Activated CD4-positive, alpha-beta memory T cell treated with anti-CD3 and anti-CD28 coated beads, Interleukin-2, amount 10 ng/mL, durations not matched to agents 7 days and 5 days (primary cell): ENCODE data around the gene CENPP. TPM values are rescaled to one million over a fixed set of nuclear protein-coding genes. Genes with fewer than 3 reads are reported as not detected.

Source experiments
- CTCF ChIA-PET: fragments of 350-600 bp; sonication (Branson Sonifier 250); formaldehyde crosslinking; loops from one replicate; lab custom pipeline; 2021; ENCODE audit warnings: antibody characterized with exemption, inconsistent platforms; lab: Charles Lee
- POLR2A ChIA-PET: fragments of 350-600 bp; sonication (Branson Sonifier 250); formaldehyde crosslinking; loops from one replicate; lab custom pipeline; 2021; ENCODE audit warnings: antibody characterized with exemption; lab: Charles Lee
- DNase-seq: peaks from one replicate; pipeline ENCODE4 v3.0.0-alpha.2; 2020
- H3K27ac Mint-ChIP-seq: one replicate; pipeline ENCODE4 v1.8.0; 2021; ENCODE audit warnings: mild to moderate bottlenecking, mixed read lengths
- H3K27me3 Mint-ChIP-seq: one replicate; pipeline ENCODE4 v1.8.0; 2021; ENCODE audit warnings: mixed read lengths
- H3K36me3 Mint-ChIP-seq: one replicate; pipeline ENCODE4 v1.8.0; 2021; ENCODE audit warnings: low read depth, mixed read lengths
- H3K4me1 Mint-ChIP-seq: one replicate; pipeline ENCODE4 v1.8.0; 2021; ENCODE audit warnings: mixed read lengths
- H3K4me3 Mint-ChIP-seq: one replicate; pipeline ENCODE4 v1.8.0; 2021; ENCODE audit warnings: mild to moderate bottlenecking, mixed read lengths
- H3K9me3 Mint-ChIP-seq: one replicate; pipeline ENCODE4 v1.8.0; 2021; ENCODE audit warnings: mixed read lengths
- total RNA-seq, 2 experiments: library from RNA; stranded (reverse); gene quantifications; one replicate each; pipeline ENCODE4 v1.2.3, GENCODE V29; 2021

CENPP gene
- total RNA-seq, 2 experiments from 2014 or later, result 18.8 to 22.0 TPM

DNA sequence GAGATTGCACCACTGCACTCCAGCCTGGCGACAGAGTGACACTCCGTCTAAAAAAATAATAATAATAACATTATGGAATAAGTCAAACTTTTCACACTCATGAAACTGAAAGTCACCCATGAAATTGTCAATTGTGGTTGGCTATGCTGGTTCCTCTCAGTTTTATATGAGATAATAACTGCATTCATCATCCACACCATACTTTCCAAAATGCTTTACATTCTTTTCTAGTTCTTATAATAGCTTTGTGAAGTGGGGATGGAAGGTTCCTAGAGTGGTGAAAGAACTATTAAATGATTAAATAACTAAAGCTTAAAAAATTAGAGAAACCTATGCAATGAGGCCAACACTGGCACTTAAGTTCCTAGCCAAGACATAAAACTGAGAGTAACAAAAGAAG lies 169.1 kb downstream of the CENPP start:
- no peaks in the 10 kb centered on the region for H3K9me3 Mint-ChIP-seq
- no peak overlapping the region for H3K4me3 Mint-ChIP-seq
- ChIA-PET POLR2A (interaction anchor here (1.4 kb wide), 1 partner anchor 169 kb away, joined by 3 read pairs; the partner anchor contains the start of gene CENPP), CTCF (no interaction called here)
- peaks cover 3% of the 10 kb centered on the region for H3K4me1 Mint-ChIP-seq
- no peaks in the 10 kb centered on the region for H3K27me3 Mint-ChIP-seq
- H3K36me3 Mint-ChIP-seq, result no peaks in the 10 kb centered on the region
- no peak for DNase-seq
- no peak overlapping the region for H3K27ac Mint-ChIP-seq

DNA sequence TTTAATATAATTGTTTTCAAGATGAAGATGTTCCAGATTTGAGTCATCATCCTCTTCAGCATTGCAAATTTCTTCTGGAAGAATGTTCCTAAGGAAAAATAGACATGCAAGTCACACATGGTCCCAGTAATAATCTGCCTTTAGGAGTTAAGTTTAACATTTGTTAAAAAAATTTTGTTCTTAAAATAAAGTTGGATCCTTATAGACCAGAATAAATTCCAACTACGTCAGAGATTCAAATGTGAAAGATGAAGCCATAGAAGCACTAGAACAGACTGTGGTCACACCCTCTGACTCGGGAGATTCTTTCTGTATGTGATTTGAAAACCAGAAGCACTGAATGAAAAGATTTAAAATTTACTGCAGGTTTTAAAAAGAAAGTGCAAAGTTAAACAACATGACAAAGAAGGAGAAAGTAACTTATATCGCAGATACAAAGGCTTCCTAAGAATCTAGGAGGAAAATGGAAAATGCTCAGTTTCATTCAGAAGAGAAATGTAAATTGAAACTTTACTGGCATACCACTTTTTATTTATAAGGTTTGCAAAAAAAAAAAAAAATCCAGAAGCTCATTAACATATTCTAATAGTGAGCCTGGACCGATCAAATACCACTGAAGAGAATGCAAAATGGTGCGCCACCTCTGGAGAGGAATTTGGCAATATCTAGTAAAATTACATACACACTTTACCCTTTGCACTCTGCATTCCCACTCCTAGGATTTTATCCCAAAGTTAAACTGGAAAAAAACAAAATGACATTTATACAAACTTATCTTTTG lies 170.8 kb downstream of the CENPP start:
- H3K36me3 Mint-ChIP-seq, result no peaks in the 10 kb centered on the region
- POLR2A ChIA-PET, result no interaction called here
- no peak overlapping the region for H3K4me3 Mint-ChIP-seq
- CTCF ChIA-PET, result interaction anchor here (1.0 kb wide), 1 partner anchor 20 kb away, joined by 3 read pairs; no protein-coding TSS in a partner anchor
- H3K4me1 Mint-ChIP-seq, result no peaks in the 10 kb centered on the region
- DNase-seq, result no peak
- H3K9me3 Mint-ChIP-seq, result no peaks in the 10 kb centered on the region
- no peaks in the 10 kb centered on the region for H3K27me3 Mint-ChIP-seq
- no peak overlapping the region for H3K27ac Mint-ChIP-seq

DNA sequence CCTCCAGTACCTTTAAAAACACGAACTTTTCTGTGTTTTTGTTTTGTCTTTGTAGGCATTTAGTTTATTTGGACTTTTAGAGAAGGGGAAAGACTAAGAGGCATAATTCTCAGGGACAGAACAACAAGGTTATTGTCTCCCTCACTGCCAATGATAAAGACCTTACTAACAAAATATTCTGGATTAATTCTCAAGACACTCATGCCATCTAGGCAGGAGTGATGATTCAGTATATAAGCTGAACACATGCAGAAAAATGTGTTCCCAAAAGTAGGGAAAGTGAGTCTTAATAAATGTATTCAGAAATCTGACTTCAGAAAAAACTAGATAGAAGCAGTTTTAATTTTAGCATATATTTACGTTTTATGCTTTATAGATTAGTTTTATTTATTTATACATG lies 173.9 kb downstream of the CENPP start:
- Mint-ChIP-seq H3K27ac (no peak overlapping the region), H3K36me3 (no peaks in the 10 kb centered on the region), H3K4me1 (no peaks in the 10 kb centered on the region), H3K27me3 (no peaks in the 10 kb centered on the region), H3K9me3 (no peaks in the 10 kb centered on the region), H3K4me3 (no peak overlapping the region)
- ChIA-PET POLR2A (no interaction called here), CTCF (no interaction called here)
- DNase-seq, result no peak

DNA sequence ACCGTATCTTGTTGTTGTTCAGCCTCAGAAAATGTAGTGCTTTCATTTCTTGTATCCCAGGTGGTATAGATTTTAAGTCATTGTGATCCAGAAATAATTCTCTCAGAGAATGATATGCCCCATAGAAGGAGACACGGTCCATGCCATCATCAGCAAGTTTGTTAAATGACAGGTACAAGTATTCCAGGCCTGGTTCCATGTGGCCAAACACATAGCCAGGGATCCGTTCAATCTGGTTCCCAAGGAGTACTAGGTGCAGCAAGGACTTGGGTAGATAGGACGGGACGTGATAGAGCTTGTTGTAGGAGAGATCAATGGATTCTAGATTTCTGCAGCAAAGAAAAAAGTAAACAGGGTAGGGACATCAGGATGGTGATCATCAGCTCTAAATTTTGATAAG lies 175.0 kb downstream of the CENPP start:
- H3K27ac Mint-ChIP-seq, result no peak overlapping the region
- no peaks in the 10 kb centered on the region for H3K4me1 Mint-ChIP-seq
- H3K36me3 Mint-ChIP-seq, result no peaks in the 10 kb centered on the region
- POLR2A ChIA-PET, result no interaction called here
- H3K4me3 Mint-ChIP-seq, result no peak overlapping the region
- no peaks in the 10 kb centered on the region for H3K27me3 Mint-ChIP-seq
- H3K9me3 Mint-ChIP-seq, result no peaks in the 10 kb centered on the region
- no peak for DNase-seq
- CTCF ChIA-PET, result interaction anchor here (1.3 kb wide), 1 partner anchor 27 kb away, joined by 3 read pairs; no protein-coding TSS in a partner anchor

DNA sequence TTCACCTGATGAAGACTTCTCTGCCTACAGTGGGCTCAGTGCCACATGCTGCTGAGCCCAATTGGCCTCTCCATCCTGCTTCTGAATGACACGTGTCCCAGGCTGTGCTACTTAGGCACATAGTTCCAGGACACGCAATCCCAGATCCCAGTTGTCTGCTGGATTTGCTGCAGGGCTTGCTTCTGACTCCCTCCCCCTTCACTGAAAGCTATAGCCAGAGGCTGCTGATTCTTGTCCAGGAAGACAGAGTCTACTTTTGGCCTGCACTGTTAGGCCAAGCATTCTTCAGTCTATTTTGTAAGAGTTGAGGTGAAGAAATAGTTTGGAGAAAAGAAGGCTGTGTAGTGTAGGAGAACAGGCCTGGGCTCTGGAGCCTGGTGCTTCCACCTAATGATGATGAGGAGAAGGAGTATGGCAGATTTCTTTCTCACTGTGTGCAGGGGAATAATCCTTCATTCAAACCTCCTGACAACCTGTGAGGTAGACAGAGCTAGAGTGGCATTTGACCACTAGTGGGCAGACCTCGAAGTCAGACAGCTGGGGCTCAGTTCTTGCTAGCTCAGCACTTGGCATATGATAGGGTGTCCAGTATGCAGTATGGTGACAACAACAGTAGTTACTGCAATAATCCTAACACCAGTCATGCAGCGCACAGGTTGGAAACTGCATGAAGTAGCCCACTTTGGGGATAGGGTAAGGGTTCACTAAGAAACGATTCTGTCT lies 176.1 kb downstream of the CENPP start:
- Mint-ChIP-seq H3K36me3 (no peaks in the 10 kb centered on the region), H3K9me3 (no peaks in the 10 kb centered on the region), H3K27ac (no peak overlapping the region), H3K27me3 (no peaks in the 10 kb centered on the region), H3K4me3 (no peak overlapping the region), H3K4me1 (no peaks in the 10 kb centered on the region)
- no peak for DNase-seq
- ChIA-PET POLR2A (no interaction called here), CTCF (interaction anchor here (0.8 to 1.3 kb wide), 2 partner anchors 28 to 170 kb away, joined by 3 read pairs; no protein-coding TSS in a partner anchor)

DNA sequence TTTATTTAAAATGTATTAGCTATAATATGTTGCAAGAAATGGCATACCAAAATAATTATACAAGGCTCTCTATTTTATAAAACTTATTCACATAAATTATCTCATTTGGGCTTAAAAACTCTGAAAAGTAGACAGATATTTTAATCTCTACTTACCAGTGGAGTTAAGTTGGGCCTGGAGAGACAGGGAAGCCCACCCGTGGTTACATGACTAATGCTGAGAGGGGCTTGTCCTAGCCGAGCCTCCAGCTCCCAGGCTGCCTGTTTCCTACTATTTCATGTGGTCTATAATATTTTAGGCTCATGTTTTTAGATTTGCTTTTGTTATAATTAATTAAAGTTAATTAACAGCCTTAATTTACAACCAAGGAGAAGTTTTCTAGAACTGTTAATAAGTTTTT lies 177.4 kb downstream of the CENPP start:
- H3K27me3 Mint-ChIP-seq, result no peaks in the 10 kb centered on the region
- CTCF ChIA-PET, result no interaction called here
- H3K9me3 Mint-ChIP-seq, result no peaks in the 10 kb centered on the region
- POLR2A ChIA-PET, result no interaction called here
- no peak for DNase-seq
- H3K4me1 Mint-ChIP-seq, result no peaks in the 10 kb centered on the region
- H3K4me3 Mint-ChIP-seq, result no peak overlapping the region
- no peaks in the 10 kb centered on the region for H3K36me3 Mint-ChIP-seq
- H3K27ac Mint-ChIP-seq, result no peak overlapping the region

DNA sequence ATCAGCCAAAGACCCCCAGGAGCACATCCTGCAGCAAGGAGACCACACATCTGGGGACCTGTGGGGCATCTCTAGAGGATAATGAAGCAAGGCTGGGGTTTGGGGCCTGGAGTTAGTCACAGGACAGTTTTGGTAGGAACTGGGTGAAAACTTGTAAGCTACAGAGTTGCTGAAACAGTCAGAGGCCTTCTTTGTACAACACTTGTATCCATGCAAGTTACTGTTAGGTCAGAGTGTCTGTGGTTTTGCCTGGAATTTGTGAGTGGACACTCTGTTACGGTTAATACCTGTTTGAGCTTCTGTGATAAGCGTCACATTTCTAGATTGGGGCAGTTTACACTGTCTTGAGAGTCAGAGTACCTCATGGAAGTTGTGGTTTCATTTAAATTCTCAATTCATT lies 179.1 kb downstream of the CENPP start:
- Mint-ChIP-seq H3K36me3 (no peaks in the 10 kb centered on the region), H3K27me3 (no peaks in the 10 kb centered on the region), H3K9me3 (no peaks in the 10 kb centered on the region), H3K4me1 (no peaks in the 10 kb centered on the region), H3K27ac (no peak overlapping the region), H3K4me3 (no peak overlapping the region)
- no peak for DNase-seq
- POLR2A ChIA-PET, result no interaction called here
- CTCF ChIA-PET, result interaction anchor here (1.1 kb wide), 1 partner anchor 364 kb away, joined by 3 read pairs; no protein-coding TSS in a partner anchor

DNA sequence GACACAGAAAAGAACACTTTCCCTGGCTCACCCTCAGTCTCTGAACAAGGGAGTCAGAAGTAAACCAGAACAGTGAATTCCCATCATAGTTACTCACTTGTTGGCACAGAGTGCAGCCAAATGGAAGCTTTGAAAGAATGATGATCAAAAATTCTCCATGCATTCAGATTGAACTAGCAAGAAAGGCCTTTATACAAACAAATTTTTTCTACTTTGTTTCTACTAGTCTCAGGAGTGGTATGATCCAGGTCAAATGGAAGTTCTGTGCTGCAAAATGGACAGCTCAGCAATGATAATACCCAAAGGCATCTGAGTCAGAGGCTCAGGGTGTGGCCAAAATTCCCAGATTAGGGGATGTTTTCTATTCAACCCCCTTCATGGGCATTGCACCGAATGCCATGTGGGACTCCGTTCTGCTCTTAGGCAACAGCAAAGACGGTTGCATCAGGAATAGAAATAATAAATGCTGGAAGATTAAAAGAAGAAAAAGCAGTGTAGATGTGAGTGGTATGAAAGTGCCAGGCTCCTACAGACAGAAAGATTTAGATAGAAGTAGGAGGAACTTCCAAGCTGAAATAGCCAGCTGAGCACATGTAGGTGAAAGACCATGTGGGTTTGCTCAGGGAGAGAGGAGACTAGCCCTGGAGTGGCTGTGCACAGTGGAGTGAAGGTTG lies 180.6 kb downstream of the CENPP start:
- Mint-ChIP-seq H3K4me3 (no peak overlapping the region), H3K4me1 (no peaks in the 10 kb centered on the region), H3K27ac (no peak overlapping the region), H3K36me3 (no peaks in the 10 kb centered on the region), H3K27me3 (no peaks in the 10 kb centered on the region), H3K9me3 (no peaks in the 10 kb centered on the region)
- ChIA-PET POLR2A (no interaction called here), CTCF (interaction anchor here (1.4 kb wide), 1 partner anchor 51 kb away, joined by 4 read pairs; no protein-coding TSS in a partner anchor)
- DNase-seq, result no peak

DNA sequence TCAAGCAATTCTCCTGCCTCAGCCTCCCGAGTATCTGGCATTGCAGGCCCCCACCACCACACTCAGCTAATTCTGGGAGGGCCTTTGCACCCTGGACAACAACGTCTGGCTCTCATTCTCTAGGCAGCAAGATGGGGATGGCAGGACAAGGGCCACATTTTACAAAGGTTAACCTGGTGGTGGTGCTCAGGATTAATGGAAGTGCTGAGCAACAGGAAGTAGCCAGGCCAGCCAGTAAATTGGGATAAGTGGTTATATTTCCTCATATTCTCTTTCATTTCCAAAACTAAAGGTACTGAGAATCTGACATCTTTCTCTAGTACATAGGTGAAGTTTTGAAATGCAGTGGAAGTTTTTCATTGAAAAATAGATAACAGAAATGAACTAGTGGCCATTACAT lies 181.3 kb downstream of the CENPP start:
- Mint-ChIP-seq H3K4me3 (no peak overlapping the region), H3K27ac (no peak overlapping the region), H3K27me3 (no peaks in the 10 kb centered on the region), H3K9me3 (no peaks in the 10 kb centered on the region), H3K4me1 (no peaks in the 10 kb centered on the region), H3K36me3 (no peaks in the 10 kb centered on the region)
- CTCF ChIA-PET, result interaction anchor here (1.4 kb wide), 1 partner anchor 50 kb away, joined by 4 read pairs; no protein-coding TSS in a partner anchor
- DNase-seq, result no peak
- POLR2A ChIA-PET, result no interaction called here

DNA sequence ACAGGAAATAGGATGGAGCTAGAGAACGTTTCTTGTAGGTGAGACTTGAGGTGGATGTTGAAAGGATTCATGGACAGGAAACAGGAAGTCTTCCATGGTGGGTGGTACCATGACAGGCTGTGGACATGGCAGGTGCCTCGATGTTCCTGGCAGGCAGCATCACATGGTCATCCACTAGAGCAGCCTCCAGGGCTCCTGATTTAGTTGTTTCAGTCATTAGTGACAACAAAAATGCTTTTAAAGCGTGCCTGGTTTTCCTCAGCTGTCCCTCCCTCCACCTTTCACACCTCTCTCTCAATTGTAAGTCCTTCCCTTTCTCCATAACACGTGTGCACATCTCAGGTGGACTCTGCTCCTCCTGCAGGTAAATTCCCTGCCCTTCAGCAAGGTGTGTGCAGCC lies 181.7 kb downstream of the CENPP start:
- DNase-seq, result no peak
- H3K27ac Mint-ChIP-seq, result no peak overlapping the region
- ChIA-PET POLR2A (no interaction called here), CTCF (interaction anchor here (1.4 kb wide), 1 partner anchor 50 kb away, joined by 4 read pairs; no protein-coding TSS in a partner anchor)
- H3K4me3 Mint-ChIP-seq, result no peak overlapping the region
- H3K9me3 Mint-ChIP-seq, result no peaks in the 10 kb centered on the region
- no peaks in the 10 kb centered on the region for H3K4me1 Mint-ChIP-seq
- no peaks in the 10 kb centered on the region for H3K36me3 Mint-ChIP-seq
- no peaks in the 10 kb centered on the region for H3K27me3 Mint-ChIP-seq

DNA sequence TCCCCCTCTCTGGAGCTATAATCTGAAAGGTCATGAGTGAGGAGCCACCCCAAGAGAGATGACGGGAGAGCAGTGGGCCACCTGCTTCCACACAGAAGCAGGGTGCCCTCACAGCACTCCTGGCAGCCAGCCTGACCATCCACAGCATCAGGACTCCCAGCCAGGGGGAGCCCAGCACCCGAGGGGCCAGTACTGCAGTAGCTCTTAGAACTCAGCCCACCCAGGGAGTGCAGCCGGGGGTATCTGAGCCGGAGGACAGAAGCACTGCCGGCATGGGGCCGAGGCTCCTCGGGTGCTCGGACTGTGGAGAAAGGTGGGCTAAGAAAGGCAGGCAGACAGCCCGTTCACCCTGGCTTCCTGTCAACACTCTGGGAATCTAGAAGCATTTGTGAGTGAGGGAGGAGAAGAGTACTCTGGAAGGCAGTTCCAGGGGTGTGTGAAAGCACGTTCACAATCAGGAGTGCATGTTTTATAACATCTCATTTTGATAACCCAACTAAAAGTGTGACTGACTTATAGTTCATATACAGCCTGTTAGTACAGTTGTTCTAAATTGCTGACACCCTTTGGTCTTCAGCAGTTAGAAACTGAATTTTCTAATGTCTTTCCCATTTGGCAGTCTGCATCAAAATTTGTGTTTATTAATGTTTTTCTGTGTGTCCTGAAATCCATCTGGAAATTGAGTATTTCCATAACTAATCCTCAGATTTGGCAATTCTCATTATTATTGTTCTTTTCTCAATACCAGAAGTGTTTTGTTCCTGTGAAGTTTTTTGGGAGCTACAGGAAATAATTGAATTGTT lies 182.5 kb downstream of the CENPP start:
- Mint-ChIP-seq H3K4me3 (no peak overlapping the region), H3K27ac (no peak overlapping the region), H3K9me3 (no peaks in the 10 kb centered on the region), H3K4me1 (no peaks in the 10 kb centered on the region), H3K36me3 (no peaks in the 10 kb centered on the region), H3K27me3 (no peaks in the 10 kb centered on the region)
- CTCF ChIA-PET, result interaction anchor here (1.4 kb wide), 1 partner anchor 49 kb away, joined by 4 read pairs; no protein-coding TSS in a partner anchor
- POLR2A ChIA-PET, result no interaction called here
- DNase-seq, result no peak

DNA sequence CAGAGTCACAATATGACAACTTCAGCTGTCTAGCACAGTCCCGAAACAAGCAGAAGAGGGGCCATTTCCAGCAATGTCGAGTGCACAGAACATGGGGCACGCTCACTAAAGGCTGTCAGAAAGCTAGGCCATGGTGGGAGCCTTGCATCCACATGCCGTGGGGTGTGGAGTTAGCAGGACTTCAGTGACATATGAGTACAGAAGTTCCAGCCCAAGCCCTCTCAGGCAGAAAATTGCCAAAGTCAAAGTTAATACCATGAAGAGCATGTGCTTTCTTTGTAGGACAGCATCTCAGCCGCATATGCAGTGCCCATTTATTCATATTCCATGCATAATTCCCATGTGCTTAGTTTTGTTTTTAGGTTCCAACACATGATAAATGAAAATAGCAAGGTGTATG lies 183.3 kb downstream of the CENPP start:
- H3K27me3 Mint-ChIP-seq, result no peaks in the 10 kb centered on the region
- H3K4me1 Mint-ChIP-seq, result no peaks in the 10 kb centered on the region
- ChIA-PET POLR2A (no interaction called here), CTCF (no interaction called here)
- no peak overlapping the region for H3K27ac Mint-ChIP-seq
- DNase-seq, result no peak
- H3K36me3 Mint-ChIP-seq, result no peaks in the 10 kb centered on the region
- H3K4me3 Mint-ChIP-seq, result no peak overlapping the region
- no peaks in the 10 kb centered on the region for H3K9me3 Mint-ChIP-seq
